Transverse colon (tissue), 4 donors: ENCODE data around the gene RUNX1.

Experiments
- CTCF ChIP-seq, 5 experiments: fragments of 200-600 bp in 3 of 5; fragments of 450-650 bp in 2 of 5; sonication (generic) in 3 of 5; IDR thresholded peaks; 1 replicate in 2 of 5; 2 replicates in 3 of 5; pipeline ENCODE4 v1.5.1; 2016 to 2017; ENCODE audit warnings: antibody characterized with exemption in 5 of 5, inconsistent platforms in 3 of 5, mild to moderate bottlenecking in 2 of 5, moderate library complexity in 1 of 5
- EP300 ChIP-seq: sonication (generic); formaldehyde crosslinking; IDR thresholded peaks from one replicate; pipeline ENCODE4 v1.6.1; 2017; ENCODE audit warnings: antibody characterized with exemption, low read depth
- POLR2A ChIP-seq: fragments of 450-650 bp; IDR thresholded peaks from one replicate; pipeline ENCODE4 v1.6.1; 2016; ENCODE audit warnings: antibody characterized with exemption, mild to moderate bottlenecking, moderate library complexity
- POLR2AphosphoS5 ChIP-seq, 3 donors: sonication (generic); formaldehyde crosslinking; IDR thresholded peaks; one replicate each; pipeline ENCODE4 v1.6.1; 2016; ENCODE audit warnings: antibody characterized with exemption in 3 of 3

- no peak for TF ChIP-seq EP300
- TF ChIP-seq CTCF (IDR thresholded peaks at IDR 0.05): no peak
- no peak for TF ChIP-seq POLR2A
- TF ChIP-seq POLR2AphosphoS5 (IDR thresholded peaks at IDR 0.05): no peak
Observed at GRCh38 chr21:34836933-34837505, 212.1 kb downstream of the RUNX1 start.
